Epithelial cell of esophagus (primary cell): ENCODE results near the gene PCDH1.
A peak's percentile ranks its signal among the peaks of the same experiment; 100 is the strongest.

Experiments
- DNase-seq: peaks from one replicate; pipeline ENCODE4 v3.0.0; 2010; ENCODE audit warnings: low read depth
- H3K4me3 ChIP-seq: 2 replicates; pipeline ENCODE4 v1.5.1; 2011; ENCODE audit warnings: mild to moderate bottlenecking, low read length, control low read depth
- TF ChIP-seq, protein P1 (sequence below): IDR thresholded peaks from 2 replicates; pipeline ENCODE4 v1.5.1; 2011; ENCODE audit warnings: low read depth, mild to moderate bottlenecking, low read length, control low read depth, inconsistent platforms; ENCODE audit not compliant: insufficient read depth; ENCODE audit errors: missing control alignments

PCDH1 gene

GRCh38 chr5:141852448-141852847, 25.8 kb downstream of the PCDH1 start:
- no peak for DNase-seq
- TF ChIP-seq, protein P1, sequence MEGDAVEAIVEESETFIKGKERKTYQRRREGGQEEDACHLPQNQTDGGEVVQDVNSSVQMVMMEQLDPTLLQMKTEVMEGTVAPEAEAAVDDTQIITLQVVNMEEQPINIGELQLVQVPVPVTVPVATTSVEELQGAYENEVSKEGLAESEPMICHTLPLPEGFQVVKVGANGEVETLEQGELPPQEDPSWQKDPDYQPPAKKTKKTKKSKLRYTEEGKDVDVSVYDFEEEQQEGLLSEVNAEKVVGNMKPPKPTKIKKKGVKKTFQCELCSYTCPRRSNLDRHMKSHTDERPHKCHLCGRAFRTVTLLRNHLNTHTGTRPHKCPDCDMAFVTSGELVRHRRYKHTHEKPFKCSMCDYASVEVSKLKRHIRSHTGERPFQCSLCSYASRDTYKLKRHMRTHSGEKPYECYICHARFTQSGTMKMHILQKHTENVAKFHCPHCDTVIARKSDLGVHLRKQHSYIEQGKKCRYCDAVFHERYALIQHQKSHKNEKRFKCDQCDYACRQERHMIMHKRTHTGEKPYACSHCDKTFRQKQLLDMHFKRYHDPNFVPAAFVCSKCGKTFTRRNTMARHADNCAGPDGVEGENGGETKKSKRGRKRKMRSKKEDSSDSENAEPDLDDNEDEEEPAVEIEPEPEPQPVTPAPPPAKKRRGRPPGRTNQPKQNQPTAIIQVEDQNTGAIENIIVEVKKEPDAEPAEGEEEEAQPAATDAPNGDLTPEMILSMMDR: no peak
- no peak overlapping the region for H3K4me3 ChIP-seq

DNA sequence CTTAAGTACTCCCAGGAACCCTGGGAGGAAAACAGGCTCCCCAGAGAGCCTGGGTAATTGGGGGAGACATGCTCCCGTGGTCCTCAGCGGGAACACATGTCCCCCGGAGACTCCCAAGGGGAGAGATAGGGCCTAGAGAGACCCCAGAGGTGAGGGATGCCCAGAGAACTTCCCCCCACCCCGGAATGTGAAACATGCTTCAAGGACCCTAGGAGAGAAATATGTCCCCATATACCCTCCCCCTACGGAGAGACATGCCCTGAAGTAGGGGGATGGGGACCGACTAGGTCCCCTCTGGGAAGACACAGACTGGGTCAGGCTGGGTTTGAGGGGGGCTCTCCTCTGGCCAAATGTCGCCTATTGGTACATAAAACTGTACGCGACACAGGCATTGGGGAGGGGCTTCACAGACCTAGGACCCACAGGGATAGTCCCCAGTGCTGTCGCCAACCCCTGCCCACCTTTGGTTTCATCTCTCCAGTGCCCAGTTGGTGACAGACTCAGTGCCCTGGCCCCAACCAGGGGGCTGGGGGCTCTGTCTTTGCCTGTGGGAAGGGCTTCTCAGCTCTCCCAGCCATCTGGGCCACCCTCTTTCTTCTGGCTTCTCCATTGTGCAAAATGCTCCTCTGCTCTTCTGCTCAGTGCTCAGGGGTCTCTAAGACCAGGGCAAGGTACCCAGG, 26.9 kb downstream of the PCDH1 start:
- DNase-seq: no peak
- TF ChIP-seq, protein P1: no peak
- H3K4me3 ChIP-seq: no peak overlapping the region

DNA sequence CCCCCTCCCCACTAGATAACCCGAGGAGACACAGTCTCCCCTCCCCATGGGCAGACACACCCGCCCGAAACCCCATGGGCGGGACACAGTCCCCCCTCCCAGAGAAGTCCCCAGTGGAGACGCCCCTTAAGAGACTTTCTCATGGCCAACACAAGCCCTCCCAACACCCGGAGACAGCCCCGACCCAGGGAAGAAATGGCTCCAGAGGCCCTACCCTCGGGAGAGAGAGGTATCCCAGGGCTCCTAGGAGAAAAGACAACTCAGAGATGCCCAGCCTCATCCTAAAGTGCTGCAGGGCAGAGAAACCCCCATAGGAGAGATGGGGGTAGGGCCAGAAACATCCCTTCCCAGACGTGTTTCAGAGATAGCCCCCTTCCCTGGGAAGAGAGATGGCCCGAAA, 27.4 kb downstream of the PCDH1 start:
- H3K4me3 ChIP-seq: no peak overlapping the region
- no peak for DNase-seq
- TF ChIP-seq, protein P1: no peak

- peak overlapping the region; percentile 68 for H3K4me3 ChIP-seq
- TF ChIP-seq, protein P1: no peak
- DNase-seq: no peak
Observed at GRCh38 chr5:141850244-141850768, 27.9 kb downstream of the PCDH1 start.

DNA sequence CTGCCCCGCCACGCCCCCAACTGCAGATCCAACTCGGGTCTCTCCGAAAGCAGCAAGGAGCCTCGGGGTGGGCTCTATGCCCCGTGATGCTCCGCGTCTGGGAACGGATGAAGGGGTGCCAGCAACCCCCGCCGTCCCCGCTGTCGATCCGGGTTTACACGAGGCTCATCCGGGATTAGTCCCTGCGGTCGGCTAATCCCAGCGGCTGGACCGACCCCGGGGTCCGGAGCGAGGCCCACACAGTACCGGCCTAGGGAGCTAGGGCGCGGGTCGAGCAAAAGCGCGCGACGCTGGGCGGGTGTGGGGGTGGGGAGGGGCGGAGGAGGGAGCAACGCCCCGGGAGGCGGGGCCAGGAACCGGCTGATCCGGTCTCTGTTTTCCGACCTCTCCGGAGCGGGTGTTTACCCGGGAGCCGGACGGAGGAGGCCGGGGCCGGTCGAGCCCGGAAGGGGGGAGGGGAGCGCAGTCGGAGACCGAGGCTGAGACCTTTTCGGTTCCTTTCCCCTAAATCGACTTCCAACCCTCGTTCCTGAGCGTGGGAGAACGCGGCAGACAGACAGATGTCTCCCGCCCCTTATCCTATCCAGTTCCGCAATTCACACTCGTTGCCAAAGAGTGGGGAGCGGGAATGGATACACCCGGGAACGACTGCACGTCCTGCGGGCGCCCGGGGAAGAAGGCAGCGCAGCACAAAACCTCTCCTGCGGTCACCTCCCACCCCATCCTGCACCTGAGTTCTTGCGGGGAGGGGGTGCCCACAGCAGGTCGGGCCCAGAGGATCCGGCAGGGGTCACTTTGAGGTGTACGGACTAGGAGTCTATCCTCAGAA, 28.6 kb downstream of the PCDH1 start:
- DNase-seq: peak; percentile 85
- TF ChIP-seq, protein P1: no peak
- peak overlapping the region; percentile 68 for H3K4me3 ChIP-seq

GRCh38 chr5:141848744-141849414, 29.3 kb downstream of the PCDH1 start:
- TF ChIP-seq, protein P1: no peak

More at GRCh38 chr5:141848744-141849414, 29.3 kb downstream of the PCDH1 start:
- peak; percentile 90 for DNase-seq
- peak overlapping the region; percentile 68 for H3K4me3 ChIP-seq
